MM.1S (cell line): ENCODE results near the gene BTBD8.

Experiments
- EZH2 ChIP-seq: fragments of 300-600 bp; sonication (generic); optimal IDR thresholded peaks from 2 replicates; pipeline ENCODE3; 2017; ENCODE audit warnings: low read depth, mild to moderate bottlenecking, antibody characterized with exemption, low read length, mixed read lengths
- TF ChIP-seq, protein P1 (sequence below): fragments of 300-600 bp; sonication (generic); IDR thresholded peaks from 2 replicates; pipeline ENCODE4 v1.5.1; 2016; ENCODE audit warnings: antibody characterized with exemption, low read length, mixed read lengths

DNA sequence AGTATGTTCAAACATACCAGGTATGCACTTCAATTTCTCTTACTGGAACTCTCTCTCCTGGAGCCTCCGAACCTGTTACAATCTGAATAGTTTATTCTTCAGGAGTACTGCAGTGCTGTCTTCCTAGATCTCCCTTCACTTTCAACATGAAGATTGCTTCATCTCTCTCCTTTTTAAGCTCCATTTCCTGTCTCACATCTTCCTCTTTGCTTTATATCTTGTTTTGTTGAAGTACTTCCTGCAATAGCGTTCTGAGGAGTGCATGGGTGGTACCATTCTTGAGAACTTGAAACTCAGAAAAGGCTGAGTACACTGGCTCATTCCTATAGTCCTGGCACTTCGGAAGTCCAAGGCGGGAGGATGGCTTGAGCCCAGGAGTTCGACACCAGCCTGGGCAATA, 121.8 kb downstream of the BTBD8 start:
- TF ChIP-seq, protein P1, sequence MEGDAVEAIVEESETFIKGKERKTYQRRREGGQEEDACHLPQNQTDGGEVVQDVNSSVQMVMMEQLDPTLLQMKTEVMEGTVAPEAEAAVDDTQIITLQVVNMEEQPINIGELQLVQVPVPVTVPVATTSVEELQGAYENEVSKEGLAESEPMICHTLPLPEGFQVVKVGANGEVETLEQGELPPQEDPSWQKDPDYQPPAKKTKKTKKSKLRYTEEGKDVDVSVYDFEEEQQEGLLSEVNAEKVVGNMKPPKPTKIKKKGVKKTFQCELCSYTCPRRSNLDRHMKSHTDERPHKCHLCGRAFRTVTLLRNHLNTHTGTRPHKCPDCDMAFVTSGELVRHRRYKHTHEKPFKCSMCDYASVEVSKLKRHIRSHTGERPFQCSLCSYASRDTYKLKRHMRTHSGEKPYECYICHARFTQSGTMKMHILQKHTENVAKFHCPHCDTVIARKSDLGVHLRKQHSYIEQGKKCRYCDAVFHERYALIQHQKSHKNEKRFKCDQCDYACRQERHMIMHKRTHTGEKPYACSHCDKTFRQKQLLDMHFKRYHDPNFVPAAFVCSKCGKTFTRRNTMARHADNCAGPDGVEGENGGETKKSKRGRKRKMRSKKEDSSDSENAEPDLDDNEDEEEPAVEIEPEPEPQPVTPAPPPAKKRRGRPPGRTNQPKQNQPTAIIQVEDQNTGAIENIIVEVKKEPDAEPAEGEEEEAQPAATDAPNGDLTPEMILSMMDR = no peak
- no peak for TF ChIP-seq EZH2
